DMS79 treated with DMSO at 0.1 percent for 48 hours (cell line): ENCODE measurements around the gene ACRBP.

Experiments used
- DNase-seq: peaks from one replicate; lab custom pipeline; 2025; lab: John Stamatoyannopoulos, UW

The ACRBP gene

GRCh38 chr12:6646276-6647082 lies 753 bp downstream of the ACRBP start:
- no peak for DNase-seq

- no peak for DNase-seq
These were observed 2.3 kb downstream of the ACRBP start for GRCh38 chr12:6644903-6645302.

- DNase-seq, result no peak
These were observed 3.0 kb downstream of the ACRBP start for GRCh38 chr12:6644257-6644596.

GRCh38 chr12:6643569-6644256 lies 3.5 kb downstream of the ACRBP start:
- no peak for DNase-seq

GRCh38 chr12:6641131-6641530 lies 6.1 kb downstream of the ACRBP start:
- DNase-seq, result no peak

GRCh38 chr12:6640497-6640896 lies 6.7 kb downstream of the ACRBP start:
- no peak for DNase-seq

- no peak for DNase-seq
These were observed 8.0 kb downstream of the ACRBP start for GRCh38 chr12:6639151-6639801.

GRCh38 chr12:6638305-6638704 lies 8.9 kb downstream of the ACRBP start:
- no peak for DNase-seq

GRCh38 chr12:6635856-6636531 lies 11.2 kb downstream of the ACRBP start, which contains the start of gene LPAR5:
TSS of gene LPAR5 (minus strand) at chr12:6635959. CDS start at chr12:6621248, 14,711 bp downstream.
- DNase-seq, result no peak

- no peak for DNase-seq
These were observed 11.8 kb downstream of the ACRBP start for GRCh38 chr12:6635375-6635855.

- no peak for DNase-seq
These were observed 14.9 kb downstream of the ACRBP start for GRCh38 chr12:6632026-6632983.

- DNase-seq, result no peak
These were observed 15.7 kb downstream of the ACRBP start for GRCh38 chr12:6631549-6631961.

GRCh38 chr12:6630736-6631135 lies 16.5 kb downstream of the ACRBP start:
- DNase-seq, result no peak

- peak; percentile 21 for DNase-seq
These were observed 19.6 kb downstream of the ACRBP start for GRCh38 chr12:6627616-6628015.

- no peak for DNase-seq
These were observed 20.5 kb downstream of the ACRBP start for GRCh38 chr12:6626654-6627283.

- no peak for DNase-seq
These were observed 26.4 kb downstream of the ACRBP start for GRCh38 chr12:6620885-6621274.

GRCh38 chr12:6620137-6620884 lies 26.9 kb downstream of the ACRBP start:
- DNase-seq, result no peak

GRCh38 chr12:6618483-6619225 lies 28.6 kb downstream of the ACRBP start:
- DNase-seq, result no peak

- DNase-seq, result no peak
These were observed 31.4 kb downstream of the ACRBP start for GRCh38 chr12:6615802-6616201.
